ENCODE data around the gene ITLN2.
A peak's percentile ranks its signal among the peaks of the same experiment; 100 is the strongest.
"Not testable (repeated sequence)": the region's sequence is repeated elsewhere in the genome, so short reads cannot be mapped to it uniquely, and the experiment has no call there.

The ITLN2 gene

GRCh38 chr1:160953030-160953429 is 1.6 kb downstream of the ITLN2 start:
- no peak for DNase-seq (ENCODE audit: low read depth in 2 of 2)

GRCh38 chr1:160952129-160952510 is 2.5 kb downstream of the ITLN2 start:
- no peak for DNase-seq (ENCODE audit: low read depth in 2 of 2)

GRCh38 chr1:160951443-160952128 is 3.0 kb downstream of the ITLN2 start:
- DNase-seq (ENCODE audit: low read depth in 2 of 2), result peak; percentile 57 to 58

GRCh38 chr1:160950657-160951056 is 4.0 kb downstream of the ITLN2 start:
- DNase-seq (ENCODE audit: low read depth in 2 of 2), result no peak

GRCh38 chr1:160949881-160950280 is 4.7 kb downstream of the ITLN2 start:
- no peak for DNase-seq (ENCODE audit: low read depth in 2 of 2)

GRCh38 chr1:160949216-160949880 is 5.3 kb downstream of the ITLN2 start:
- DNase-seq (ENCODE audit: low read depth in 2 of 2), result not testable (repeated sequence)

GRCh38 chr1:160947174-160947759 is 7.3 kb downstream of the ITLN2 start:
- DNase-seq (ENCODE audit: low read depth in 2 of 2), result not testable (repeated sequence)

- DNase-seq (ENCODE audit: low read depth in 2 of 2), result not testable (repeated sequence)
Observed at GRCh38 chr1:160945881-160946280, 8.7 kb downstream of the ITLN2 start.

- DNase-seq (ENCODE audit: low read depth in 2 of 2), result no peak
Observed at GRCh38 chr1:160945079-160945478, 9.5 kb downstream of the ITLN2 start.

GRCh38 chr1:160942926-160943325 is 11.7 kb downstream of the ITLN2 start:
- DNase-seq (ENCODE audit: low read depth in 2 of 2), result no peak

- DNase-seq (ENCODE audit: low read depth in 2 of 2), result not testable (repeated sequence)
Observed at GRCh38 chr1:160936666-160937065, 17.9 kb downstream of the ITLN2 start.

- no peak for DNase-seq (ENCODE audit: low read depth in 2 of 2)
Observed at GRCh38 chr1:160935527-160936258, 18.9 kb downstream of the ITLN2 start.

- DNase-seq (ENCODE audit: low read depth in 2 of 2), result not testable (repeated sequence)
Observed at GRCh38 chr1:160933305-160933704, 21.3 kb downstream of the ITLN2 start.

GRCh38 chr1:160925652-160926244 is 28.9 kb downstream of the ITLN2 start:
- DNase-seq (ENCODE audit: low read depth in 2 of 2), result no peak

- no peak for DNase-seq (ENCODE audit: low read depth in 2 of 2)
Observed at GRCh38 chr1:160924791-160925651, 29.6 kb downstream of the ITLN2 start.

- no peak for DNase-seq (ENCODE audit: low read depth in 2 of 2)
Observed at GRCh38 chr1:160916666-160917065, 37.9 kb downstream of the ITLN2 start.

- DNase-seq (ENCODE audit: low read depth in 2 of 2), result not testable (repeated sequence)
Observed at GRCh38 chr1:160913229-160913628, 41.4 kb downstream of the ITLN2 start.

- no peak for DNase-seq (ENCODE audit: low read depth in 2 of 2)
Observed at GRCh38 chr1:160911925-160912324, 42.7 kb downstream of the ITLN2 start.

GRCh38 chr1:160911441-160911840 is 43.2 kb downstream of the ITLN2 start:
- no peak for DNase-seq (ENCODE audit: low read depth in 2 of 2)

GRCh38 chr1:160910170-160910750 is 44.3 kb downstream of the ITLN2 start:
- no peak for DNase-seq (ENCODE audit: low read depth in 2 of 2)

GRCh38 chr1:160907976-160908375 is 46.6 kb downstream of the ITLN2 start:
- DNase-seq (ENCODE audit: low read depth in 2 of 2), result no peak

All from stimulated activated CD4-positive, alpha-beta T cell treated with anti-CD3 and anti-CD28 coated beads, Interleukin-4, amount 100 ng/mL, for 48 hours (primary cell).